ENCODE results near the gene KRTAP10-2. TPM values are rescaled to one million over a fixed set of nuclear protein-coding genes. Genes with fewer than 3 reads are reported as not detected.

The KRTAP10-2 gene
- total RNA-seq, 1 experiment from 2014 or later: not detected

GRCh38 chr21:44555200-44555875 is 4.0 kb upstream of the KRTAP10-2 start:
- no peak overlapping the region for H2AFZ ChIP-seq (ENCODE audit: low read depth, low read length, poor library complexity, severe bottlenecking)
- ChIA-PET CTCF (no interaction called here), RAD21 (ENCODE audit: low non-redundant PET in 1 of 2, low total read pairs in 2 of 2, uncharacterized antibody in 2 of 2, unreplicated experiment in 2 of 2) (no interaction called here), POLR2A (no interaction called here)
- intact Hi-C loops (cut with micrococcal nuclease): no loop called here
- H3K9ac ChIP-seq (ENCODE audit: low read length): no peak overlapping the region
- BruUV-seq (replicated peaks): no TSS peak
- H4K20me1 ChIP-seq (ENCODE audit: insufficient read depth): no peaks in the 10 kb centered on the region
- H3K4me3 ChIP-seq (replicated peaks in 1 of 2; ENCODE audit: low read depth in 1 of 2, low read length in 2 of 2): no peak overlapping the region
- no peaks in the 10 kb centered on the region; the same call in 1 of the 2 replicates for H3K27me3 ChIP-seq (ENCODE audit: insufficient read depth, low read length)
- no peaks in the 10 kb centered on the region for H3K9me2 ChIP-seq (ENCODE audit: insufficient read depth)
- ATAC-seq (no peak), DNase-seq (ENCODE audit: low read depth, low spot score) (no peak)
- no peak overlapping the region for H3K4me2 ChIP-seq (ENCODE audit: low read length)
- H3K79me2 ChIP-seq (ENCODE audit: insufficient read depth, low read length): no peaks in the 10 kb centered on the region
- TF ChIP-seq TCF7L2 (IDR thresholded peaks at IDR 0.05; ENCODE audit: borderline replicate concordance, extremely low read depth, insufficient read depth, insufficient read length) (no peak), CEBPB (IDR thresholded peaks at IDR 0.05; ENCODE audit: low read depth) (no peak), EGR1 (IDR thresholded peaks at IDR 0.05; ENCODE audit: low read depth) (no peak), ZBTB33 (IDR thresholded peaks at IDR 0.05; ENCODE audit: extremely low read depth, insufficient replicate concordance, low read length) (no peak), YY1 (IDR thresholded peaks at IDR 0.05; ENCODE audit: extremely low read depth, insufficient replicate concordance, low read depth, low read length) (no peak)
- TF ChIP-seq, protein P1, sequence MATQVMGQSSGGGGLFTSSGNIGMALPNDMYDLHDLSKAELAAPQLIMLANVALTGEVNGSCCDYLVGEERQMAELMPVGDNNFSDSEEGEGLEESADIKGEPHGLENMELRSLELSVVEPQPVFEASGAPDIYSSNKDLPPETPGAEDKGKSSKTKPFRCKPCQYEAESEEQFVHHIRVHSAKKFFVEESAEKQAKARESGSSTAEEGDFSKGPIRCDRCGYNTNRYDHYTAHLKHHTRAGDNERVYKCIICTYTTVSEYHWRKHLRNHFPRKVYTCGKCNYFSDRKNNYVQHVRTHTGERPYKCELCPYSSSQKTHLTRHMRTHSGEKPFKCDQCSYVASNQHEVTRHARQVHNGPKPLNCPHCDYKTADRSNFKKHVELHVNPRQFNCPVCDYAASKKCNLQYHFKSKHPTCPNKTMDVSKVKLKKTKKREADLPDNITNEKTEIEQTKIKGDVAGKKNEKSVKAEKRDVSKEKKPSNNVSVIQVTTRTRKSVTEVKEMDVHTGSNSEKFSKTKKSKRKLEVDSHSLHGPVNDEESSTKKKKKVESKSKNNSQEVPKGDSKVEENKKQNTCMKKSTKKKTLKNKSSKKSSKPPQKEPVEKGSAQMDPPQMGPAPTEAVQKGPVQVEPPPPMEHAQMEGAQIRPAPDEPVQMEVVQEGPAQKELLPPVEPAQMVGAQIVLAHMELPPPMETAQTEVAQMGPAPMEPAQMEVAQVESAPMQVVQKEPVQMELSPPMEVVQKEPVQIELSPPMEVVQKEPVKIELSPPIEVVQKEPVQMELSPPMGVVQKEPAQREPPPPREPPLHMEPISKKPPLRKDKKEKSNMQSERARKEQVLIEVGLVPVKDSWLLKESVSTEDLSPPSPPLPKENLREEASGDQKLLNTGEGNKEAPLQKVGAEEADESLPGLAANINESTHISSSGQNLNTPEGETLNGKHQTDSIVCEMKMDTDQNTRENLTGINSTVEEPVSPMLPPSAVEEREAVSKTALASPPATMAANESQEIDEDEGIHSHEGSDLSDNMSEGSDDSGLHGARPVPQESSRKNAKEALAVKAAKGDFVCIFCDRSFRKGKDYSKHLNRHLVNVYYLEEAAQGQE (IDR thresholded peaks at IDR 0.05; ENCODE audit: low read depth): no peak
- no peak overlapping the region for H3K27ac ChIP-seq (ENCODE audit: low read depth, low read length)
- no peaks in the 10 kb centered on the region for H3K36me3 ChIP-seq (ENCODE audit: control insufficient read depth in 1 of 2, insufficient read depth in 2 of 2, low read length in 2 of 2)
- H3K9me3 ChIP-seq (ENCODE audit: control insufficient read depth in 1 of 2, insufficient read depth in 1 of 2, low read depth in 1 of 2, low read length in 2 of 2): no peaks in the 10 kb centered on the region
- H3K4me1 ChIP-seq (ENCODE audit: control insufficient read depth in 1 of 2, insufficient read depth in 2 of 2, low read length in 2 of 2): no peaks in the 10 kb centered on the region

Measured in HCT116 (cell line).